HepG2 (cell line): ENCODE results near the gene FLAD1. TPM values are rescaled to one million over a fixed set of nuclear protein-coding genes. Genes with fewer than 3 reads are reported as not detected.

Experiments
- ATM ChIP-seq: fragments of 450-650 bp; IDR thresholded peaks from 2 replicates; pipeline ENCODE4 v1.7.1; 2017; ENCODE audit warnings: mild to moderate bottlenecking, borderline replicate concordance
- CEBPG ChIP-seq: IDR thresholded peaks from 2 replicates; pipeline ENCODE4 v1.6.1; 2016
- DMAP1 ChIP-seq: IDR thresholded peaks from 2 replicates; pipeline ENCODE4 v1.6.1; 2016
- KAT7 ChIP-seq: IDR thresholded peaks from 2 replicates; pipeline ENCODE4 v1.6.1; 2018; ENCODE audit warnings: borderline replicate concordance, missing compliant biosample characterization
- KDM5B ChIP-seq: sonication (generic); formaldehyde crosslinking; IDR thresholded peaks from 2 replicates; pipeline ENCODE4 v1.4.0; 2020; ENCODE audit warnings: missing genetic modification reagents, mild to moderate bottlenecking, borderline replicate concordance
- MAZ ChIP-seq, 2 experiments: sonication (generic) in 1 of 2; formaldehyde crosslinking in 1 of 2; IDR thresholded peaks; 2 replicates each; pipeline versions ENCODE4 v1.5.0 to v1.6.1; 2012 to 2020; ENCODE audit warnings: low read depth in 2 of 2, mild to moderate bottlenecking in 2 of 2, borderline replicate concordance in 1 of 2, improper control_type of control experiment in 1 of 2, low read length in 1 of 2, missing genetic modification reagents in 1 of 2, moderate library complexity in 1 of 2
- SAP130 ChIP-seq: IDR thresholded peaks from 2 replicates; pipeline ENCODE4 v1.6.1; 2016; ENCODE audit warnings: low read depth
- SIN3A ChIP-seq: IDR thresholded peaks from 2 replicates; pipeline ENCODE4 v1.6.1; 2011; ENCODE audit warnings: low read depth, mild to moderate bottlenecking, control low read depth, low read length, borderline replicate concordance
- SRF ChIP-seq: IDR thresholded peaks from 2 replicates; pipeline ENCODE4 v1.6.1; 2011; ENCODE audit warnings: mild to moderate bottlenecking, low read depth, low read length, moderate library complexity
- UBTF ChIP-seq: sonication (generic); formaldehyde crosslinking; IDR thresholded peaks from 2 replicates; pipeline ENCODE4 v1.4.0; 2020; ENCODE audit warnings: mild to moderate bottlenecking, missing genetic modification reagents
- ZBTB7A ChIP-seq: sonication (generic); formaldehyde crosslinking; IDR thresholded peaks from 2 replicates; pipeline ENCODE4 v1.8.0; 2022; ENCODE audit warnings: mild to moderate bottlenecking, missing genetic modification reagents
- ZEB1 ChIP-seq: IDR thresholded peaks from 2 replicates; pipeline ENCODE4 v1.6.1; 2012; ENCODE audit warnings: mild to moderate bottlenecking, low read depth, inconsistent platforms; ENCODE audit not compliant: insufficient replicate concordance
- ZFP36L1 ChIP-seq: sonication (generic); formaldehyde crosslinking; IDR thresholded peaks from 2 replicates; pipeline ENCODE4 v1.8.0; 2022; ENCODE audit warnings: mild to moderate bottlenecking, missing genetic modification reagents, moderate library complexity
- ZNF20 ChIP-seq: sonication (generic); formaldehyde crosslinking; IDR thresholded peaks from 2 replicates; pipeline ENCODE4 v1.4.0; 2020; ENCODE audit warnings: mild to moderate bottlenecking, moderate library complexity, missing genetic modification reagents
- ZNF232 ChIP-seq: sonication (generic); formaldehyde crosslinking; IDR thresholded peaks from 2 replicates; pipeline ENCODE4 v1.4.0; 2020; ENCODE audit warnings: missing genetic modification reagents, borderline replicate concordance
- ZNF235 ChIP-seq: sonication (generic); formaldehyde crosslinking; IDR thresholded peaks from 2 replicates; pipeline ENCODE4 v1.8.1; 2023; ENCODE audit warnings: mild to moderate bottlenecking, missing genetic modification reagents, borderline replicate concordance
- ZNF331 ChIP-seq: sonication (generic); formaldehyde crosslinking; IDR thresholded peaks from 2 replicates; pipeline ENCODE4 v1.4.0; 2020; ENCODE audit warnings: missing genetic modification reagents
- ZNF441 ChIP-seq: sonication (generic); formaldehyde crosslinking; IDR thresholded peaks from 2 replicates; pipeline ENCODE4 v1.7.0; 2021; ENCODE audit warnings: missing genetic modification reagents, borderline replicate concordance
- ZNF549 ChIP-seq: sonication (generic); formaldehyde crosslinking; IDR thresholded peaks from 2 replicates; pipeline ENCODE4 v1.5.0; 2020; ENCODE audit warnings: missing genetic modification reagents
- ZNF740 ChIP-seq: sonication (generic); formaldehyde crosslinking; IDR thresholded peaks from 2 replicates; pipeline ENCODE4 v1.4.0; 2020; ENCODE audit warnings: missing genetic modification reagents
- ZNF761 ChIP-seq: sonication (generic); formaldehyde crosslinking; conservative IDR thresholded peaks from 2 replicates; pipeline ENCODE4 v1.4.0; 2020; ENCODE audit warnings: mild to moderate bottlenecking, missing genetic modification reagents
- polyA plus RNA-seq, 8 experiments: library from polyadenylated mRNA; depleted of rRNA in 3 of 8; stranded (reverse) in 7 of 8; unstranded in 1 of 8; fragments of >200 nt; fragmentation: Illumina TruSeq in 4 of 8; extraction: Trizol in 4 of 8; gene quantifications; 2 replicates each; pipeline versions ENCODE4 v1.2.1 to v1.2.3, GENCODE V29; 2011 to 2016; ENCODE audit warnings: low read depth in 4 of 8, missing spikeins in 1 of 8, mixed read lengths in 1 of 8; ENCODE audit not compliant: insufficient read depth in 1 of 8
- total RNA-seq, 5 experiments: library from RNA; depleted of rRNA; stranded (reverse); fragments of >200 nt; fragmentation: Illumina TruSeq; extraction: Trizol; gene quantifications; 2 replicates each; pipeline ENCODE4 v1.2.3, GENCODE V29; 2016; ENCODE audit warnings: low read depth in 1 of 5
- TF ChIP-seq, protein P1 (sequence below): sonication (generic); formaldehyde crosslinking; IDR thresholded peaks from 2 replicates; pipeline ENCODE4 v1.5.1; 2020; ENCODE audit warnings: missing genetic modification reagents, mild to moderate bottlenecking, borderline replicate concordance
- TF ChIP-seq, protein P2 (sequence below): conservative IDR thresholded peaks from 2 replicates; pipeline ENCODE4 v1.6.1; 2018; ENCODE audit warnings: missing genetic modification reagents

FLAD1 gene
- total and polyA plus RNA-seq, 2 of the 13 experiments (the other 11 are each of a cell fraction or from before 2014, with no cell fraction given), result 25.9 to 32.8 TPM

DNA sequence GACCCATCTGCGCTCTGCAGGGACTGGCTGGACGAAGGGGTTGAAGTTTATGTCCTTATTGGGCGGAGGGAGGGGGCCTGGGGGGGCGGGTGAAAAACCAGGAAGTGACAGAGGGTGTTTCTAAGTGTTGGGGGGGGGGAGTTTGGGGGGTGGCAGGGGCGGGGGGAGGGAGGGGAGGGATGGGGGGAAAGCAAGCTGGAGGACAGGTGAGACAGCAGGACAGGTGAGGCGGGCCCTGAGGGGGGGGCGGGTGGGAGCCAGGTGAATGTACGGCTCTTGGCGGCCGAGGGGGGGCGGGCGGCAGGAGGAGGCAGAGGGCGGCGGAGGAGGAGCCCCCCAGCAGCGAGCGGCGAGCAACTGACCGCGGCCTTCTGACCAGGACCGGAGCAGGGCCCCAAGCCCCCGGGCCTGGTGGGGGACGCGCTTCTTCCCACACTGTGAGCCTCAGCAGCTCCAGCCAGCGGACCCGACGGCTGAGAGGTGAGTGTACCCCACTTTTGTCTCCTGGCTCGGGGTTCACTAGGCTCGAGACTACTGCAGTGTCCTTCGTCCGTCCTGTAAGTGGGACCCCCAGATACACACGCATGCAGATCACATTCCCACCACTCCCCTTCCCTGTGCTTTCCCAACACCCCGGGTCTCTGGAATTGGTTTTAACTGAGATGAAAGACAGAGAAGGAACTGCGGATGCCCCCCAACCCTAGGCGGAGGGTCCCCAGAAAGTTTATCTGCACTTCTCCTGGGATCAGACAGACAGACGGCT, 19.5 kb downstream of the FLAD1 start, which contains the start of gene ZBTB7B (continued):
- TF ChIP-seq ZNF441 (CRISPR knock-in tag) (peak; percentile 56; the same call in 1 of the 2 replicates), DMAP1 (CRISPR knock-in tag) (no peak), ZNF235 (CRISPR knock-in tag) (peak; percentile 2; the same call in 1 of the 2 replicates), ZNF549 (CRISPR knock-in tag) (no peak), ZNF232 (no peak; the same call in 1 of the 2 replicates), CEBPG (no peak), ZBTB7A (CRISPR knock-in tag) (0 out of 2 replicates have a peak, but pooled peaks have one; percentile 21), KDM5B (CRISPR knock-in tag) (0 out of 2 replicates have a peak, but pooled peaks have one; percentile 38), ZNF20 (CRISPR knock-in tag) (no peak), ZEB1 (peak; percentile 69), SRF (0 out of 2 replicates have a peak, but pooled peaks have one; percentile 18), SAP130 (CRISPR knock-in tag) (0 out of 2 replicates have a peak, but pooled peaks have one; percentile 32), ZNF740 (CRISPR knock-in tag) (peak; percentile 27), ZNF331 (CRISPR knock-in tag) (no peak), MAZ (IDR thresholded peaks at IDR 0.05; ENCODE audit: borderline replicate concordance, low read depth, low read length) (no peak), MAZ (CRISPR knock-in tag; IDR thresholded peaks at IDR 0.05; ENCODE audit: low read depth) (no peak), ZFP36L1 (0 out of 2 replicates have a peak, but pooled peaks have one; percentile 17), ZNF761 (CRISPR knock-in tag) (no peak), SIN3A (peak; percentile 43; the same call in 1 of the 2 replicates), ATM (no peak), KAT7 (CRISPR knock-in tag) (0 out of 2 replicates have a peak, but pooled peaks have one; percentile 27), UBTF (0 out of 2 replicates have a peak, but pooled peaks have one; percentile 21)
- TF ChIP-seq, protein P1, sequence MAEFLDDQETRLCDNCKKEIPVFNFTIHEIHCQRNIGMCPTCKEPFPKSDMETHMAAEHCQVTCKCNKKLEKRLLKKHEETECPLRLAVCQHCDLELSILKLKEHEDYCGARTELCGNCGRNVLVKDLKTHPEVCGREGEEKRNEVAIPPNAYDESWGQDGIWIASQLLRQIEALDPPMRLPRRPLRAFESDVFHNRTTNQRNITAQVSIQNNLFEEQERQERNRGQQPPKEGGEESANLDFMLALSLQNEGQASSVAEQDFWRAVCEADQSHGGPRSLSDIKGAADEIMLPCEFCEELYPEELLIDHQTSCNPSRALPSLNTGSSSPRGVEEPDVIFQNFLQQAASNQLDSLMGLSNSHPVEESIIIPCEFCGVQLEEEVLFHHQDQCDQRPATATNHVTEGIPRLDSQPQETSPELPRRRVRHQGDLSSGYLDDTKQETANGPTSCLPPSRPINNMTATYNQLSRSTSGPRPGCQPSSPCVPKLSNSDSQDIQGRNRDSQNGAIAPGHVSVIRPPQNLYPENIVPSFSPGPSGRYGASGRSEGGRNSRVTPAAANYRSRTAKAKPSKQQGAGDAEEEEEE (CRISPR knock-in tag), result no peak
- TF ChIP-seq, protein P2, sequence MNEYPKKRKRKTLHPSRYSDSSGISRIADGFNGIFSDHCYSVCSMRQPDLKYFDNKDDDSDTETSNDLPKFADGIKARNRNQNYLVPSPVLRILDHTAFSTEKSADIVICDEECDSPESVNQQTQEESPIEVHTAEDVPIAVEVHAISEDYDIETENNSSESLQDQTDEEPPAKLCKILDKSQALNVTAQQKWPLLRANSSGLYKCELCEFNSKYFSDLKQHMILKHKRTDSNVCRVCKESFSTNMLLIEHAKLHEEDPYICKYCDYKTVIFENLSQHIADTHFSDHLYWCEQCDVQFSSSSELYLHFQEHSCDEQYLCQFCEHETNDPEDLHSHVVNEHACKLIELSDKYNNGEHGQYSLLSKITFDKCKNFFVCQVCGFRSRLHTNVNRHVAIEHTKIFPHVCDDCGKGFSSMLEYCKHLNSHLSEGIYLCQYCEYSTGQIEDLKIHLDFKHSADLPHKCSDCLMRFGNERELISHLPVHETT, result no peak
